Measurements from ENCODE around the gene KDM2A.

GRCh38 chr11:67239783-67240575 lies 120.9 kb downstream of the KDM2A start:
- TF ChIP-seq CTCF (conservative IDR thresholded peaks at IDR 0.05; ENCODE audit: low read depth, low read length): no peak
- TF ChIP-seq EZH2 (IDR thresholded peaks at IDR 0.05; ENCODE audit: low read length, unreplicated experiment): no peak
- TF ChIP-seq EZH2phosphoT487 (IDR thresholded peaks at IDR 0.05; ENCODE audit: borderline replicate concordance, low read length): no peak
